Ureter (tissue), 1 donor: ENCODE results near the gene GRAMD1B. TPM values are rescaled to one million over a fixed set of nuclear protein-coding genes. Genes with fewer than 3 reads are reported as not detected.
"Not testable (repeated sequence)": the region's sequence is repeated elsewhere in the genome, so short reads cannot be mapped to it uniquely, and the experiment has no call there.

Experiments used
- DNase-seq: peaks from one replicate; pipeline ENCODE4 v3.0.0-alpha.2; 2020; ENCODE audit warnings: low spot score
- total RNA-seq: library from RNA; stranded (reverse); gene quantifications from one replicate; pipeline ENCODE4 v1.2.4, GENCODE V29; 2023
- donor health status: DM: yes; HTN: yes; CAD: no.

GRAMD1B gene
- total RNA-seq, 1 donor from 2014 or later, result 3.5 TPM

GRCh38 chr11:123567466-123567865, 137.4 kb downstream of the GRAMD1B start:
- DNase-seq, result no peak

- no peak for DNase-seq
Observed at GRCh38 chr11:123568367-123568870, 138.3 kb downstream of the GRAMD1B start.

- DNase-seq, result no peak
Observed at GRCh38 chr11:123569393-123569792, 139.3 kb downstream of the GRAMD1B start.

GRCh38 chr11:123570939-123571580, 141.0 kb downstream of the GRAMD1B start:
- no peak for DNase-seq

- not testable (repeated sequence) for DNase-seq
Observed at GRCh38 chr11:123572791-123573190, 142.7 kb downstream of the GRAMD1B start.

GRCh38 chr11:123573286-123573685, 143.2 kb downstream of the GRAMD1B start:
- no peak for DNase-seq

GRCh38 chr11:123575441-123575840, 145.4 kb downstream of the GRAMD1B start:
- no peak for DNase-seq

- no peak for DNase-seq
Observed at GRCh38 chr11:123576082-123576481, 146.0 kb downstream of the GRAMD1B start.

GRCh38 chr11:123576501-123576900, 146.4 kb downstream of the GRAMD1B start:
- no peak for DNase-seq

- DNase-seq, result peak; percentile 70
Observed at GRCh38 chr11:123577081-123577598, 147.1 kb downstream of the GRAMD1B start.

GRCh38 chr11:123578778-123579481, 148.9 kb downstream of the GRAMD1B start:
- no peak for DNase-seq

GRCh38 chr11:123579482-123579812, 149.4 kb downstream of the GRAMD1B start:
- DNase-seq, result no peak

- no peak for DNase-seq
Observed at GRCh38 chr11:123580137-123580536, 150.1 kb downstream of the GRAMD1B start.

GRCh38 chr11:123580557-123581275, 150.6 kb downstream of the GRAMD1B start:
- DNase-seq, result peak; percentile 62

GRCh38 chr11:123581651-123582399, 151.8 kb downstream of the GRAMD1B start:
- DNase-seq, result no peak

- DNase-seq, result no peak
Observed at GRCh38 chr11:123582992-123583504, 153.0 kb downstream of the GRAMD1B start.

GRCh38 chr11:123584186-123584585, 154.1 kb downstream of the GRAMD1B start:
- no peak for DNase-seq

GRCh38 chr11:123584737-123585136, 154.7 kb downstream of the GRAMD1B start:
- DNase-seq, result no peak

- no peak for DNase-seq
Observed at GRCh38 chr11:123585206-123585605, 155.1 kb downstream of the GRAMD1B start.

GRCh38 chr11:123585706-123586105, 155.6 kb downstream of the GRAMD1B start:
- DNase-seq, result no peak

- no peak for DNase-seq
Observed at GRCh38 chr11:123586568-123586967, 156.5 kb downstream of the GRAMD1B start.
